Fibroblast of lung (primary cell): Measurements from ENCODE around the gene BBS2.

Experiments
- EZH2 ChIP-seq: IDR thresholded peaks from 2 replicates; pipeline ENCODE4 v1.5.1; 2012; ENCODE audit warnings: low read length, control low read depth, mild to moderate bottlenecking; ENCODE audit errors: missing control alignments
- TF ChIP-seq, protein P1 (sequence below), 2 donors: IDR thresholded peaks in 1 of 2; conservative IDR thresholded peaks in 1 of 2; 1 replicate in 1 of 2; 2 replicates in 1 of 2; pipeline ENCODE4 v1.5.1; 2011 to 2012; ENCODE audit warnings: low read length in 2 of 2, control low read depth in 1 of 2, inconsistent platforms in 1 of 2, low read depth in 1 of 2, mild to moderate bottlenecking in 1 of 2

DNA sequence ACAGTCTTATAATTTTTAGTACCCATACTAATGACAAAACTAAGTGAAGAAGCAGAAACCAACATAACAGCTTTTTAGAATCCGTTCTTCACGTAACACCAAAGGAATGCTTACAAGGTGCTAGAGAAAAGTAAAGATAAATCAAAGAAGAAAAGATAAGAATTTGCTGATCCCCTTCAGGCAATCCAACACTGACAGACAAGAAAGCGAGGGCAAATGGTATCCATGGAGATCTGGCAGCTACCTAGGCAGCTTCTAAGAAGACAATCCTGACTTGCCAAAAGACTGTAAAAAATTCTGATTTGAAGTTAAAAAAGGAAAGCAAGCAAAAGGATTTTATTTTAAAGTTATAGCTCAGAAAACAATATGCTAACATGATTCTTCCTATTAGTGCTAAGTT is 14.6 kb downstream of the BBS2 start:
- TF ChIP-seq, protein P1, sequence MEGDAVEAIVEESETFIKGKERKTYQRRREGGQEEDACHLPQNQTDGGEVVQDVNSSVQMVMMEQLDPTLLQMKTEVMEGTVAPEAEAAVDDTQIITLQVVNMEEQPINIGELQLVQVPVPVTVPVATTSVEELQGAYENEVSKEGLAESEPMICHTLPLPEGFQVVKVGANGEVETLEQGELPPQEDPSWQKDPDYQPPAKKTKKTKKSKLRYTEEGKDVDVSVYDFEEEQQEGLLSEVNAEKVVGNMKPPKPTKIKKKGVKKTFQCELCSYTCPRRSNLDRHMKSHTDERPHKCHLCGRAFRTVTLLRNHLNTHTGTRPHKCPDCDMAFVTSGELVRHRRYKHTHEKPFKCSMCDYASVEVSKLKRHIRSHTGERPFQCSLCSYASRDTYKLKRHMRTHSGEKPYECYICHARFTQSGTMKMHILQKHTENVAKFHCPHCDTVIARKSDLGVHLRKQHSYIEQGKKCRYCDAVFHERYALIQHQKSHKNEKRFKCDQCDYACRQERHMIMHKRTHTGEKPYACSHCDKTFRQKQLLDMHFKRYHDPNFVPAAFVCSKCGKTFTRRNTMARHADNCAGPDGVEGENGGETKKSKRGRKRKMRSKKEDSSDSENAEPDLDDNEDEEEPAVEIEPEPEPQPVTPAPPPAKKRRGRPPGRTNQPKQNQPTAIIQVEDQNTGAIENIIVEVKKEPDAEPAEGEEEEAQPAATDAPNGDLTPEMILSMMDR (conservative IDR thresholded peaks at IDR 0.05 in 1 of 2, IDR thresholded peaks at IDR 0.05 in 1 of 2; ENCODE audit: low read depth in 1 of 2, low read length in 2 of 2), result no peak
- TF ChIP-seq EZH2, result no peak
